Bronchial smooth muscle cell (primary cell): Measurements from ENCODE around the gene NMB. TPM values are rescaled to one million over a fixed set of nuclear protein-coding genes. Genes with fewer than 3 reads are reported as not detected.

Source experiments
- total RNA-seq: library from RNA; depleted of rRNA; stranded (reverse); fragments of >200 nt; gene quantifications from 2 replicates; pipeline ENCODE4 v1.2.1, GENCODE V29; 2014

NMB gene, protein sequence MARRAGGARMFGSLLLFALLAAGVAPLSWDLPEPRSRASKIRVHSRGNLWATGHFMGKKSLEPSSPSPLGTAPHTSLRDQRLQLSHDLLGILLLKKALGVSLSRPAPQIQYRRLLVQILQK
- total RNA-seq: 1.3 and 2.4 TPM in 2 replicates

DNA sequence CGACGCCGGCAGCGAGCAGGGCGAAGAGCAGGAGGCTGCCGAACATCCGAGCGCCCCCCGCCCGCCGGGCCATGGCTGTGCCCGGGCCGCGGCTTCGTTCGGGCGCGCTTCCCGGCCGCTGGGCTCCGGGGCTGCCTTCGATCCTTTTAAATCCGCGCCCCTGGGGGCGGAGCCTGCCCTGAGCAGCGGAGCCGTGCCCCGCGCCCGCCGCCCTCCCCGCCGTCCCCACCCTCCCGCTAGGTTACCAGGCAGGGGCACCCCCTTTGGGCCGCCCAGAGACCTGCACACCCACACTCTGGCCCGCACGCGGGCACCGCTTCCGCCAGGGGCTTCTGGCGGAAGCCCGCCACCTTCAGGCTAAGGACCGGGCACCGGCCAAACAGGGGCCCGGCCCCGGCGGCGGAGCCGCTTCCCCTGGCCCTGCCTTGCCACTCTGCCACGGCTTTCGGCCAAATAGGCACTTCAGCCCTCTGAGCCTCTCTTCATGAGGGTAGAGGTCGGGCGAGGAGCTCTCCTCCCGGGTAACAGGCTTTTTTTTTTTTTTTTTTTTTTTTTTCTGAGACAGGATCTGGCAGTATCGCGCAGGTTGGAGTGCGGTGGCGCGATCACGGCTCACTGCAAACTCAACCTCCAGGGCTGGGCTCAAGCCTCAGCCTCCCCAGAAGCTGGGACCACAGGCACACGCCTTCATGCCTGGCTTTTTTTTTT lies at the start of gene NMB:
NMB (minus strand) TSS at position 120 of the 708 bp plus-strand sequence; CDS start at position 73, 47 bp downstream.

DNA sequence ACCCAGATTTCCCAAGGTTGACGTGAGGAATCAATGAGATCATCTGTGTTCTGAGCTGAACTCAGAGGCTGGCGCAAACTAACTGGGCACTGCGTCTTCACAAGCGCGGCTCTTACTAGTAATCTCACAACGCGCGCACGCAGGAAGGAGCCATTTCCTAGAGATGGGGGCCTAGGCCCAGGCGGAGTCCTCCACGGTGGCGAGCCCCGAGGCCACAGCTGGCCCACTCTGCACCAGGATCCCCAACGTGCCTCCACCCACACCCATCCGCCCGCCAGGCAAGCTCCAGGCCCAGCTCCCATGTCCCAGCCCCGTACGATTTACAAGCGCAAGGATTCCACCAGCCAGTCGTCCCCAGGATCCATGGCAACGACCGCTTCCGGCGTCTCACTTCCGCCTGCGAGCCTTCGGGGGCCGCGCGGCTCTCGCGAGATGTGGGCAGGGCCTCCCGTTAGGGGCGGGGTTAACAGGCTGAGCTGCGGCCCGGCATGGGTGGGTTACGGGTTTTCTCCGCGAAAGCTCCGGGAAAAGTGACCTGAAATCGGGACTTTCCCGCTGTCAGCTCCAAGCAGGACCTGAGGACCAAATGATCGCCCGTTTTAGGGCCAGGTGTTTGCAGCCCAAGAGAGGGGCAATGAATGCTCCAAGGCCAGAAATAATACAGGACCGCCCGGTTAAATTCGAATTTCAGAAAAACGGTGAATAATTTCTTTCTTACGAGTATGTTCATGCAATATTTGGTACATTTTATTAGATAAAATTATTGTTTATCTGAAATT lies 3.9 kb downstream of the NMB start, which contains the start of gene WDR73:
WDR73 (minus strand) TSS at position 374 of the 779 bp plus-strand sequence; CDS start at position 365, 9 bp downstream.

Other genes starting within 250 kb of the NMB start
- gene ZSCAN2, start 57.2 kb downstream of the NMB start, total RNA-seq: 10.9 and 12.2 TPM in 2 replicates
- 19.9 and 25.5 TPM in 2 replicates for gene WDR73, start 3.9 kb downstream of the NMB start, total RNA-seq
- gene SEC11A, start 57.9 kb upstream of the NMB start, total RNA-seq: 302 and 310 TPM in 2 replicates
- gene ZNF592, start 90.4 kb upstream of the NMB start, total RNA-seq: 2.0 and 2.3 TPM in 2 replicates
- gene ALPK3, start 159.2 kb upstream of the NMB start, total RNA-seq: 0.16 and 0.17 TPM in 2 replicates
- not detected in 2 replicates for gene SLC28A1, start 226.5 kb upstream of the NMB start, total RNA-seq